NCI-H2081 treated with DMSO at 0.1 percent for 48 hours (cell line): ENCODE data around the gene KCTD16.

Experiments used
- DNase-seq: peaks from one replicate; lab custom pipeline; 2025; lab: John Stamatoyannopoulos, UW

Gene KCTD16

DNA sequence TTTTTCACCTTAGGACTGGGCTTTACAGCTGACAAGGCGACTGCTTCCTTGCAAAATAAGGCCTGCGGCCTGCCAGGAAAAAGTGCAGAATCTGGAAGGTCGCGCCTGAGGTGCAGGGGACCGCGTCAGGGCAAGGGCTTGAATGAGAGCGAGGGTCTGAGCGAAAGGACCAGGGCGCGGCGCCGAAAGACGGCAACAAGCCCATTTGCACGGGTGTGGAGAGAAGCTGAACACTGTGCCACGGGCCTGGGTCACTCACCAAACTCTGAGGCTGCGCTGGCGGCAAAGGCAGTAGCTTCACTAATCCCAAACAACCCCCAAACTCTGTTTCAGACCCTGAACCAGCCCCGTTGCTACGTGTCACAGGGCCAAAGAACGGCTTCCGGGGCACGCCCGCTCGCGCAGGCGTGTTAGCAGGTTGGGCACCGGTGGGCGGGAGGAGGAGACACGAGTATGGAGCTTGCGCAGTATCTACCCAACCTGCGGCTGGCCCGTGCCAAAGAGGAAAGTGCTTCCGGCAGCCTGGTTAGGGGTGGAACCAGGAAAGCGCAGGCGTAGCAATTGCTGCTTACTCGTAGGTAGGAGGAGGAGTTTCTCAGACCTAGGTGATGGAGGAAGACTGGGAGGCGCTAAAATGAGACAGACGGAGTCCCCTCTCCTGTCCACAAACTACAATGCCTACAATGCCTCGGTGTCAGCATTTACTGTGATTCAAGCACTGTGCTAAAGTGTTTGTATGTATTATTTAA, at the start of gene KCTD16, which contains the start of gene YIPF5:
Gene KCTD16 (plus strand): TSS at position 598 of the 749 bp plus-strand sequence.
Gene YIPF5 (minus strand): TSS at position 384 of the 749 bp plus-strand sequence. CDS start 704 bp downstream, outside the sequence.
- DNase-seq, result peak; percentile 91

DNA sequence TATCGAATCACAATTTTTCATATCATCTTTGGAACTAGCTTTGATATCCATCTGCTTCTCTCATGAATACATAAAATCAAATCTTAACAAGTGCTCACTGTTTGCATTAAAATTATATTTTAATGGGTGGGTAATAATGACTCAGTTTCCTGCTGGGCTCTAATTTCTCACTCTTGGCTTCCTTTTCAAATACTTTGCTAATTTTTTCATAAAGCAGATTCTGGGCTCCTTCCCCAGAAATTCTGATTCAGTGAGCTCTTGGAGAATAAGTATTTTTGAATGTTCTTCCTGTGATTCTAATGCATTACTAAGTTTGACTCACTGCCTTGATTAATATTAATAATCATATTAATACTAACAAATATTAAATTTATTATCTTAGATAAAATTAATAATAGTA, 49.1 kb upstream of the KCTD16 start:
- DNase-seq, result no peak

DNA sequence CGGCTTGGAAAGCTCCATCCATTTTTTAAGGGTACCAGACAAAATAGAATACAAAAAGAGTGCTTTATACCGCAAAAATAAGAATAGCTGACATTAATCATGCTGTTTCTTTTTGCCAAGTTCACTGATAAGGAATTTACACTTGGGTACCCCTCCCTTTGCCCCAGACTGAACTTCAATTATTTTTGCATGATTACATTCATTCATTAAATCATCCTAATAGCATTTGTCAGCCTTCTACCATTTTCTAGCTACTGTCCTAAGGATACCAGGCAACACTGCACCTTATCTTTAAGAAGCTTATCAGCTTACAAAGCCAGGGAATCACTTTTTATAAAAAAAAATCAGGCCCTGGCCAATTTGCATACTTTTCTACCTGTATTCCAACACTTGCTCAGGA, 48.6 kb upstream of the KCTD16 start:
- DNase-seq, result no peak

DNA sequence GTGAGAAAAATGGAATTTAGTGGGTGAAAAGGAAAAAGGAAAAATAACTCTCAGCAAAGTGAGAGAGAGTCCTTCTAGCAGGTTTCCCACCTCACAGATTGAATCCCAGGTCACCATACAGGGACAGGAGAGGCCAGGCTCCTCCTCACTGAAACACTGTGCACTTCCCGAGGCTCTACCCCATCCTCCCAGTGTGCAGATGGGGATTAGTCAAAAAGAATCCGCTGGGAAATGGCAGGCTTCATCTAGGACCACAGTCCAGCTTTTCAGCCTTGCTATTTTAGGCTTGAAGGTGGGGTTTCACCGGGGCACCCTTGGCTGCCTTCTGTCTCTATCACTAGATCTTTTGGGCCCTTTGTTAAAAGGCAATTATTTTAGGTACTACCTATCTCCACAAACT, 48.0 kb upstream of the KCTD16 start:
- no peak for DNase-seq

DNA sequence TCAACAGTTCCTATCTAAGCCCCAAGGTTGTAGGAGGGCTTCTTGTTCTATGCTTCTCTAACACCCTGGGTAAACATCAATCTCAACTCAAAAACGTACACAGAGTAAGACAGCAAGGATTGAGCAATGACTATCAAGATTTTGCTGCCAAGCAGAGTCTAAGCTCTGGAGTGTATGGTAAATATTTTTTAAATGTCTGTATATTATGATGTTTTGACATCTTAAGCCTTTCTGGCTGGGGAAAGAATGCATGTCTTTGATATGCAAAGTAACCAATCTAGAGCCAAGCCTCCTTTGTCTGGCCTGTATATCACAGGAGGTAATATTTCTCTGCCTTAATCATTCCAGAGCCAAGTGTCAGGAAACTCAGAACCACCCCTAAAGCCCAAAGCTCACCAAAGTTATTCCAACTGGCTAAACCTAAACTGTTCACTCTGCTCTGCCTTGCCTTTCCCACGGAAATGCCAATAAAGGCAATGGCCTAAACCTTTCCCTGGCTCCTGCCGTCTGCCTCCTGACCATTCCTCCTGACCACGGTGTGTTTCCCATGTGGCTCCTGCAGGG, 45.4 kb upstream of the KCTD16 start:
- DNase-seq, result no peak

DNA sequence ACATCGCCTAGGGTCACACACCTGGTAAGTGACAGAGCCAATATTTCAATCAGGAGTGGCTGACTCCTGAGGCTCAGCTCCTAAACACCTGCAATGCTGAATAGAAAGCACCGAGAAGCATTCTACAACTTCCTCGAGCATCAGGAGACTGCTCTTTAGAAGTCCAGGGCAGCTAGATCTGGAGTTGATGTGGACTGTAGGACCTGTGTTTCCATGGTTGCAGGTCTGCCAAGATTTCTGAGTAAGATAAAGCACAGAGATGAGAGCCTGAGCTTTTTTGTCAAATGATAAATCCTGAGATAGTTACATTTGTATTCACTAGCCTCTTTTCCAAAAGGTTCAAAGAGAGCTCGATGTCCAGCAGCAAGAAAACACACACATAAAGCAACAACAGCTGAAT, 44.0 kb upstream of the KCTD16 start:
- DNase-seq, result no peak

DNA sequence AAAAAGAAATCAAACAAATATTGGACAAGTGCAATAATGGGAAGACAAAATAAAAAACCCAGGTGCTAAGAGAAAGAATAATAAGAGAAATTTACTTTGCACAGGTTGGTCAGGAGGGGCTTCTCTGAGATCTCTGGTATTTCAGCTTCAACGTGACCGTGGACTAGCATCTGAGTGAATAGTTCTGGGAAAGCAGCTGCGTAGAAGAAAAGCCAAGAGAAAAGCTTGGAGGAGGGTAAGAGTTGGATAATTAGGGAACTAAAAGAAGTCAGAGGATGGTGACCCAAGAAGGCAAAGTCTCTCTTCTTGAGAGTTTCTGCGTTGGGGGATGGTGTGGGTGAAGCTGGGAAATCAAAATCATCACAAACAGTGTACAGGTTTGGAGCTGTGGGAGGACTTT, 41.8 kb upstream of the KCTD16 start:
- no peak for DNase-seq

DNA sequence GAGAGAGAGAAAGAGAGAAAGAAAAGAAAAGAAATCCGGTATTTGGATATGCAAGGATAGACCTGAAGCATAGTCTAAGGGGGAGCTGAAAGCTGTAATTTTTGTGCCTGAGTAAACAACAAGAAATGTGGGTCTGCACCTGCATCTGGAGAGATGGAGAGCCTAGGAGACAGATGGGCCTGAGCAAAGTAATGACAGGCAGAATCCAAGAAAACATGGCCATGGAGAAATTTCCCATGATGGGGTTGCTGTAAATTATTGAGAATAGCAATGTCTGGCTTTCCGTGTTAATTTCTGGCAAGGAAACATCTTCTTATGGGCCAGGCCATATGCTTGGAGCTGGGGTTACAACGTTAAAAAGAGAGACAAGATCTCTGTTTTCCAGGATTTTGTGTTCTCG, 40.4 kb upstream of the KCTD16 start:
- DNase-seq, result no peak

DNA sequence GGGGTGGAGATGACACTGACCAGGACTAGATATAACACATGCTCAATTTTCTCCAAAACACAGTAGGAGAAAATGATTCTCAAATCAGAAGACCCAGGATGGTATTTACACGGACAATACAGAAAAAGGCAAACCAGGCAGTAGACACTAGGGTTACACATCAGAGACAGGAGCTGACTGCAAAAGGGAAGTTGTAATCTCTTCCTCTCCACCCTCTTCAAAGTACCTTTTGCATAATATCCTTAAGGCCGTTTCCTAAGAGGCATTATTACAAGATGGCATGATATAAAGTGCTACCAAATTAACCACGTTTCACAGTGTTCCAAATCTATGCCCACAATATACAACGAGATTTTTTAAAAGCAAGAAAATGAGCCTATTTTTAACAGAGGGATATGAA, 39.4 kb upstream of the KCTD16 start:
- DNase-seq, result no peak

DNA sequence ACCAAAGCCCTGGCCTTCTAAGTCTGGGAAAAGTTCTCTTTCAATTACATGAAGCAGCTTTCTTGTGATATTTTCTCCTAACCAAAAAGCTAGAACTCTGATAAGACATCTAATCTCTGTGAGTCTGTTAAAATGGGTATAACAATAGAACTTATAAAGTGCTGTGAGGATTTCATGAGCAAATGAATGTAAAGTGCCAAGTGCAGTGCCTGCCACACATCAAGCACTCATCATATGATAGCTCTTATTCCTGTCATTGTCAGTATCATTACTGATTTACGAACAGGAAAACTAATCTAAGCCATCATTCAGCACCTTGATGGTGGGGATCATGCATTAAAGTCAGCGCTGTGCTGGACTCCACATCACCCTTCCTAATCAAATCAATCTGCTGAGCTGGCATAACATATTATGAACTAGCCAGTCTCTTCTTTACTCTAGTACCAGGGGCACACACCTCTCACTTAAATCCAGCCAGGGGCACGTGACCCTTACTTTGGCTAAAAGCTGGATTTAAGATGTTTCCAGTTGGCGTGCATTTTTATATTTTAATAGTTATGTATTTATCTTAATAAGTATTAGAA, 37.5 kb upstream of the KCTD16 start:
- no peak for DNase-seq

DNA sequence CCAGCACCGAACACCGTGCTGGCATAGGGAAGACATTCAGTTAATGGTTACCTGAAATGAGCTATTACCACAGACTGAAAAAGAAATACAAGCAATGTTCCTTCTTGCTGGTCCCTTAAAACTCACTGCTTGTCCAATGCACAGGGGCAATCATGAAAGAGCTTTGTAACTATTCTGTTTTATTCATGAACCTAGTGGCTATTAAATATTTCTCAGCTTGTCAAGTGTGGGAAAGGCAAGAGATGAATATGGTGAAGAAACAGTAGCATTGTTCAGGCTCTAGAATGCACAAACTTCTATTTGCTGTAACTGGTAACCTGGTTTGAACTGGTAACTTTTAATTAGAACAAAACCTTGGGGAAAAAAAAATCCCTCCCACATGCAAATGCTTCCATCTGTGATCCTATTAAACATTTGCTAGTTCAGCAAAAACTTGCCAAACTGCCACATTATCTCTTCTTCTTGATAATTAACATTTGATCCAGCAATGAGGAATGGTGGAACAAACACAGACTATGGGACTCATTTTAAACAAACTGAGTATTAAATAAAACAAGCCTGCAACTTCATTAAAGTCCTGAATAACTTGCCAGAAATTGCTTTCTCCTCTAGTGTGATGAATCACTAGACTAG, 36.4 kb upstream of the KCTD16 start:
- no peak for DNase-seq

DNA sequence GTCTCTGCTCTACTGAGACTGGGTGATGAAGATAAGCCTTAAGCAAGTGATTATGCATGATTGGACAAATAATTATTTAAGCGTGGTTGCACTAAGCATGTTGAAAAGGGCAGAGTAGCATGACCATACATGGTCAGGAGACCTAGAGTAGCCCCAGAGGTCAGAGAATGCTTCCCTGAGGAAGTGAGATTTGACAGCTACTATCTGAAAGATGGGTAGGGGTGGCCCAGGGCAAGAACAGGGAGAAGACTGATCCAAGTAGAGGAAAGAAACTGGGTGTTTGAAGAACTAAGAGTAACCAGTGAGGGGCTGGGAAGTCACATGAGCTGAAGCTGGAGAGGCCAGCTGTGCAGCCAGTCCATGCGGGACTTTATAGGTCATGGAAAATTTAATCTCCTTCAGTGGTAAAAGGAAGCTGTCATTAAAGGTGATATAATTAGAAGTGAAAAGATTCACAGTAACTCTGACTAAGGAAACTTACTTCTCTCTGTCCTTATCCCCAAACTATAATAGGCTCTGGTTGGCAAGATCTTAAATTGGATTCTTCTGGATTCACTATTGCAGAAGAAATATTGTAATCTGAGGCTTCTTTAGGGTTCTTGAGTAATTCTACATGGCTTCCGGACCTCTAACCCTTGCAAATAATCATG, 35.4 kb upstream of the KCTD16 start:
- DNase-seq, result no peak

DNA sequence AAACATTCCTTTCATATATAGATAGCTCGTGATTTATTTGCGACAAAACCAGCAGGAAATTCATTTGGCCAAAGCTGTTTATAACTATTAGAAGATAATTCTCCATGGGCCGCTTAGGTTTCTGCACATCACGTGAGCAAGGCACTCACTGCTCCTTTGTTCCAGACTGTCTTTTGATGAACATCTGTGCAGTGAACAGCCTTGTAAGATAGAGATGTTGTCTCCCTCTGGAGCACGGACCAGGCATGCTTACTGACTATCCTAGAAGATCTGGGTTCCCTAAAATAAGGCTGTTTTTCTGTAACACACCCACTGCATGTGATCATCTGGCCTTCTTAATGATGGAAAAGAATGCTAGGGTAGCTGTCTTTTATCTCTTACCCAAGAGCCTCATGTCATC, 31.1 kb upstream of the KCTD16 start:
- DNase-seq, result no peak

DNA sequence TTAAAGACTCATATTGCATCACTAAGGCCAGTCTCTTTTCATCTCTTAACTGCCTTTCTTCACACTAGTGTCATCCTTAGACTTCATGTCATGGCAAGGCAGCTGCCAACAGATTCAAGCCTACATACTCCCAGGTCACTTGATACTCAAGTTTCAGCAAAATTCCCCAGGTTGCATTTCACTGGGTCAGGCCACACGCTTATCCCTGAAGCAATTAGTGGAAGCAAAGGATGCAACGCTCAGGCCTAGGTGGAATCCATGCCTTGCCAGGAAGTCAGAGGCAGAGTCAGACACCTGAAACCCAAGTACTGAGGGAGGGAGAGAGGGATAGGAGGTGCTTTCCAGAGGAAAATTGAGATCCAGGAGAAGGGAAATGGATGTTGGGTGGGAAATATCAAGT, 29.1 kb upstream of the KCTD16 start:
- no peak for DNase-seq

DNA sequence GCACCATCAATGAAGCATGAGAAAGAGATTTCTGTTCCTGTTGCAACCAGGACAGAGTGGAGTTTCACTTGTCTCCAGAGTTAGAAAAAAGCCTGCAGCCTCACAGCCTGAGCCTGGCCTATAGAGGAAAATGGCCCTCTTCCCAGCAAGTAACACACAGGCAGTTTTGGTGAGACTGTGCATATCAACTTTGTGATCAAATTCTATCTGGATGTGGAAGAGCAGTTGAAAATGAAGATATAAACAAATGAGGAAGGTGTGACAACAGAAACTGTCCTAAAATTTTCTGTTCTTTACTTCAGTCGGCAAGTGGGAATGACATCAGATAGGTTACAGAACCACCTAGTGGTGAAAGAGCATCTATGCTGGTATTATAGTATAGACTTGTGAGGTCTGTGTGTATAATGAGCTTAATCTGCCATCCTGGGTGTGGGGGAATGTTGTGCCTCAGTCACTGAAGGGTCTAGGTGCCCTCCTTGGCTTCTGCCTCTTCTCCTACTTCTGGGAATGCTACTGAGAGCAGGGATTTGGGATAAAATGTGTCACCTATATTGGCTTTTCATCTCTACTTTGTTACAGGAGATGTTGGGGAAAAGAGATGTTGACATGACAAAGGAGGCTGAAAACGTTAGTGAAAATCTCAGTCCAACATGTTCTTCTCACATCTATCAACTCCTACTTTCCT, 28.4 kb upstream of the KCTD16 start:
- no peak for DNase-seq

DNA sequence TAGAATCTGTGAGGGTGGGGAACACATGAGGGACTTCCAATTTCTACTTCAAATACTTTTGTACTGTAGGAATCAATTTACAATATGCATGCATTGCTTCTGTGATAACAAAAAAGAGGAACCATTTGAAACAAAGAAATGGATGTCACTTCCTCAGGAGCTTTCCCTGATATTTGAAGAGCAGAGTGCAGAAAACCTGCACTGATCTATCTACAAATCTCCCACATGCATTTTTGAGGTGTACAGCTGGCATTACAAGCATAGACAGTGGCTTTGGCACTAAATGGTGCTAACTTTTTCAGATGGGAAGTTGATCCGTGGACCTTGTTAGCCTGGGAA, 27.9 kb upstream of the KCTD16 start:
- no peak for DNase-seq

DNA sequence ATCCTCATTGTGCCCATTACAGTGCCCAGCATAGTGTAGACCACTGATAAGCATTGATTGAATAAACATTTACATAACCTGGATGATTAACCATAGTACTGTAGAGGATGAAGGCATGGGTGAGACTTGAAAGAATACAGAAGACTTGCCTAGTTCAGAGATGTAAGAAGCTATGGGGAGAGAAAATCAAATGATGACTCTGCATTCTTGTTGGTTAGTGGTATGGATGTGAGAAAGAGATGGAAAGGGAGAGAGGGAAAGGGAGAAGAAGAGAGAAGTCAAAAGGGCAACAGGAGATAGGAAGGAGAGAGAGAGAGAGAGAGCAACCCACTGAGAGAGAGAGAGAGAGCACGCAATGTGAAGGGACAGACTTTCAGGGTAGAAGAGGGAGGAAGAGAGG, 27.0 kb upstream of the KCTD16 start:
- DNase-seq, result no peak

DNA sequence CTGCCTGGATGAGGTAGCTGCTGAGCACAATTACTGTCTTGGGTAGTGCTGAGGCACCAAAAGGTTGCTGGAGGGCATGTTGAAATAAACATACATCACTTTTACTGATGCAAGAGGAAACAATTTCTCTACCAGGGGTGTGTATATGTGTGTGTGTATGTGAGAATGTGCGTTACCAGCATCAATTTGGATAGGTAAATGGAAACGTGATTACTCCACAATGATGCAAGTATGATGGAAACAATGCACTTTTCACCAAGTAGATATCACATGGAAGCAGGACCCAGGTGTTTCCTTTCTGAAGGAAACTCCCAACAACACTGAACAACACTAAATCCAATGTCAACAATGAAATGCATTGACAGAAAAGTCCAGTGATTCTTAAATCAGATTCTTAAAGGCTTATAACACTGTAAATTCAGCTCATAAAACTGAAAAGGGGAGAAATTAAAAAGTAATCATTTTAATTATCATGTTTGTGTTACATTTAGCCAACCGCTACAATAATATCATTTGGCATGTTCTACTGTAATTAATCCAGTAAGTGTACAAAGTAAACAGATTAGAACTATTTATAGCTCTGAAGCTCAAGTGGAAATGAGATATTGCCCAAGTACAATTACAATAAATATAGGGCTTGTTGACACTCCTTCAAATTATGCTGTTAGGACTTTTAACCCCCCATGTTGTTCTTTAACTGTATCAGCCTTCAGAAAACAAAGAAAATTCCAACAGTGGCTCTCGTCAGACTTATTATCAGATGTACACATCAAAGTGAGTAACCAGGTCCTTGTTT, 25.5 kb upstream of the KCTD16 start:
- no peak for DNase-seq

DNA sequence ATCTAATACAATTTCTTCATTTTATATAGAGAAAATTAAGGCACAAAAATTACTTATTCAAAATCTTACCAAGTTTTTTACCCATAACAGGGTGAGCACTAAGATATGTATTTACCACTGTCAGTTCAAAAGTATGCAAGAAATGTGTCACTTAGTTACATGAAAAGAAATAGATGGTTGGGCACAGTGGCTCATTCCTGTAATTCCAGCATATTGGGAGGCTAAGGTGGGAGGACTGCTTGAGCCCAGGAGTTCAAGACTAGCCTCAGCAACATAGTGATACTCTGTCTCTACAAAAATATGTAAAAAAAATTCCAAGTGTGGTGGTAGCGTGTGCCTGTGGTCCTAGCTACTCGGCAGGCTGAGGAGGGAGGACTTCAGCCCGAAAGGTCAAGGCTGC, 19.6 kb upstream of the KCTD16 start:
- DNase-seq, result no peak

DNA sequence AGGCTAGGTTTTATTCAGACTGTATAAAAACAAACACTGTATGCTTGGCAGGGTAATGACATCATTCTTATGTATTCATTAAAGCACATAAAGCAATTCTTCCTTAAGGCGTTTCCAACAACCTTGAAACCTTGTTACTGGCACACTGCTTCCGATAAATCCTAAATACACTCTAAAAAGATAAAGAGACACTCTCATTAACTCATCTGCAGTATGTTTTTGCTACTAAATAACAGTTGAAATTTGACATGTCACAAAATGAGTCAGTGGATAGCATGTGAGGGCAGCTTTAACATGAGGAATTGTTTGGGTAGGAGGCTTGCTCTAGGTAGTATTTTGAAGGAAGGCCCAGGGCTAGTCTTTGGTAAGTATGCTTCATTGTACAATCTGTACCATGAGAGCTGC, 13.9 kb upstream of the KCTD16 start:
- DNase-seq, result no peak

DNA sequence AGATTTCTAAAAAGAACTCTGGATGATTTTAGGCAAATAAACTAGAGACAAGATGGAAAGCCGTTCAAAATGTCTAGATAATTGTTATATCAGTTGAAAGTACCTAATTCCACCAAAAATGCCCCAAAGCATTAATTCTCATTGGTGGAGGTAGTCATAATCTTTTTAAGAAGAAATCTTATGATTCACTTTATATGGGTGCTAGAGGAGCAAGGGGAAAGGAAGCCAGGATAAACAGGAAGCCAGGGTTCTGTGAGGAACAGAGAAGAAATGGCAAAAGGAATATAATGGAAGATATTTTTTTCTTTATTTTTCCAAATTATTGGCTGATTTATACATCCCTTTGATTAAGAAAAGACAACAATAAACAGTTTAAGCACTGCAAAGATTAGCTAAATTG, 8.0 kb upstream of the KCTD16 start:
- no peak for DNase-seq
